ENCODE results near the gene TJP3. TPM values are rescaled to one million over a fixed set of nuclear protein-coding genes. Genes with fewer than 3 reads are reported as not detected.
"Not testable (repeated sequence)": the region's sequence is repeated elsewhere in the genome, so short reads cannot be mapped to it uniquely, and the experiment has no call there.

Gene TJP3
- total RNA-seq, 1 donor from 2014 or later = 3.1 TPM

DNA sequence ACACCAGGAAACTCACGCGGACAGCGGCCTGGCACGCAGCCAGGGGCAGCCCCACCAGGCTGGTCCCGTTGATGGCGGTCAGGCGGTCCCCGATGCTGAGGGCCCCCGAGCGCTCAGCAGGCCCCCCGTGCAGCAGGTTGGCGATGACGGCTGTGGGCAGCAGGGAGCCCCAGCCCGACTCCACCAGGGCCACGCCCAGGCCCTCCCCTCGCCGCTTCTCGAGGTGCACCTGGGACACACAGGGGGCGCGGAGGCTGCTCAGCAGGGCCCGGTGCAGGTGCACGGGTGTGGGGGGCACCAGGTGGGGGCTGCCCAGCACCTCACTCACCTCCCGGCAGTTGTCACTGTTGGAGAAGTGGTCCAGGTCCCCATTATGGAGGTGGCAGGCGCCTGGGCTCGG lies 44.3 kb downstream of the TJP3 start:
- Mint-ChIP-seq H3K36me3 (ENCODE audit: unreplicated experiment) (no peaks in the 10 kb centered on the region), H3K4me1 (ENCODE audit: low read depth, unreplicated experiment) (no peaks in the 10 kb centered on the region), H3K4me3 (ENCODE audit: unreplicated experiment) (no peak overlapping the region), H3K27me3 (ENCODE audit: unreplicated experiment) (peaks cover 3% of the 10 kb centered on the region), H3K27ac (ENCODE audit: unreplicated experiment) (no peak overlapping the region), H3K9me3 (ENCODE audit: unreplicated experiment) (no peaks in the 10 kb centered on the region)
- TF ChIP-seq, protein P1, sequence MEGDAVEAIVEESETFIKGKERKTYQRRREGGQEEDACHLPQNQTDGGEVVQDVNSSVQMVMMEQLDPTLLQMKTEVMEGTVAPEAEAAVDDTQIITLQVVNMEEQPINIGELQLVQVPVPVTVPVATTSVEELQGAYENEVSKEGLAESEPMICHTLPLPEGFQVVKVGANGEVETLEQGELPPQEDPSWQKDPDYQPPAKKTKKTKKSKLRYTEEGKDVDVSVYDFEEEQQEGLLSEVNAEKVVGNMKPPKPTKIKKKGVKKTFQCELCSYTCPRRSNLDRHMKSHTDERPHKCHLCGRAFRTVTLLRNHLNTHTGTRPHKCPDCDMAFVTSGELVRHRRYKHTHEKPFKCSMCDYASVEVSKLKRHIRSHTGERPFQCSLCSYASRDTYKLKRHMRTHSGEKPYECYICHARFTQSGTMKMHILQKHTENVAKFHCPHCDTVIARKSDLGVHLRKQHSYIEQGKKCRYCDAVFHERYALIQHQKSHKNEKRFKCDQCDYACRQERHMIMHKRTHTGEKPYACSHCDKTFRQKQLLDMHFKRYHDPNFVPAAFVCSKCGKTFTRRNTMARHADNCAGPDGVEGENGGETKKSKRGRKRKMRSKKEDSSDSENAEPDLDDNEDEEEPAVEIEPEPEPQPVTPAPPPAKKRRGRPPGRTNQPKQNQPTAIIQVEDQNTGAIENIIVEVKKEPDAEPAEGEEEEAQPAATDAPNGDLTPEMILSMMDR (IDR thresholded peaks at IDR 0.05; ENCODE audit: partially characterized antibody, unreplicated experiment) = no peak
- DNase-seq = no peak

DNA sequence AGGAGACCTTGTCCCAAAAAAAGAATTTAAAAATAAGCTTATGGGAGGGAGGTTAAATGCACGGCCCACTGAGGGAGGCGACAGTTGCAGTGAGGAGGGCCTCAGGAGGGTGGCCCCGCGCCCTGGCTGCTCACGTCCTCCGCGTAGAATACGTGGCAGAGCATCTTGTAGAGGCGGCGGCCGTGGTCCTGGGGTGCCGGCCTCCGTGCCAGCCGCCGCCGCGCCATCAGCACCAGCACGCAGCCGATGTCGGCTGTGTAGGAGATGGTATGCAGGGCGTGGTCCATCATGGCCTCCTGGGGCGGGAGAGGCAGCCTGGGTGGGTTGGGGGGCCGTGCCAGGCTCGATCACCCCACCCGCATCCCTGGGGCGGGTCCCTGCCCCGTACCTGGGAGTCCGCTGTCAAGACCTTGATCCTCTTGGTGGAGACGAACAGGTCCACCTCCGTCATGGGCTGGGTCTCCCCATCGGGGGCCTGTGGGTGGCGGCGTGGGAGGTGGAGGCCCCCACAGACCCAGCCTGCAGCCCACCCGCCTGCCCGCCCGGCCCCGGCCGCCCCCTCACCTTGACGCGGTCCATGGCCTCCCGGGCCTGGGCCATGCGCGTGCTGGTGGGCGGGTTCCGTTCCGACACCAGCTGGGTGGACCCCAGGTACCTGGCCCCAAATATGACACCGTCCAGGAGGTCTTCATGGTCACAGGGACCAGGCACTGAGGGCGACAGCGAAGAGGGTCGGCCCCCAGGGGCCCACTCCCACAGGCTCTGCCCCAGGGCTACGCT lies 45.6 kb downstream of the TJP3 start:
- Mint-ChIP-seq H3K4me3 (ENCODE audit: unreplicated experiment) (no peak overlapping the region), H3K4me1 (ENCODE audit: low read depth, unreplicated experiment) (no peaks in the 10 kb centered on the region), H3K36me3 (ENCODE audit: unreplicated experiment) (no peaks in the 10 kb centered on the region), H3K9me3 (ENCODE audit: unreplicated experiment) (no peaks in the 10 kb centered on the region), H3K27me3 (ENCODE audit: unreplicated experiment) (peaks cover 3% of the 10 kb centered on the region), H3K27ac (ENCODE audit: unreplicated experiment) (no peak overlapping the region)
- DNase-seq = no peak
- TF ChIP-seq, protein P1 (IDR thresholded peaks at IDR 0.05; ENCODE audit: partially characterized antibody, unreplicated experiment) = no peak

DNA sequence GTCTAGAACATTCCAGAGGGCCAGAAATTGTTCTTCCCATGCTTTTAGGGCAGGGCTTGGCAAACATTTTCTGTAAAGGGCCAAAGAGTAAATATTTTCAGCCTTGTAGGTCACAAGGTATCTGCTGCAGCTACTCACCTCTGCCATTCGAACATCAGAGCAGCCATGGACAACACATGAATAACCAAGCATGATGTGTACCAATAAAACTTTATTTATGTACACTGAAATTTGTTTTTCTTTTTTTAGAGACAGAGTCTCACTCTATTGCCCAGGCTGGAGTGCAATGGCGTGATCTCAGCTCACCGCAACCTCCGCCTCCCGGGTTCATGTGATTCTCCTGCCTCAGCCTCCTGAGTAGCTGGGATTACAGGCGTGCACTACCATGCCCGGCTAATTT lies 49.5 kb downstream of the TJP3 start:
- DNase-seq; H3K4me1 Mint-ChIP-seq (ENCODE audit: low read depth, unreplicated experiment); H3K4me3 Mint-ChIP-seq (ENCODE audit: unreplicated experiment); H3K9me3 Mint-ChIP-seq (ENCODE audit: unreplicated experiment); H3K27me3 Mint-ChIP-seq (ENCODE audit: unreplicated experiment); H3K27ac Mint-ChIP-seq (ENCODE audit: unreplicated experiment); H3K36me3 Mint-ChIP-seq (ENCODE audit: unreplicated experiment): not testable (repeated sequence)

DNA sequence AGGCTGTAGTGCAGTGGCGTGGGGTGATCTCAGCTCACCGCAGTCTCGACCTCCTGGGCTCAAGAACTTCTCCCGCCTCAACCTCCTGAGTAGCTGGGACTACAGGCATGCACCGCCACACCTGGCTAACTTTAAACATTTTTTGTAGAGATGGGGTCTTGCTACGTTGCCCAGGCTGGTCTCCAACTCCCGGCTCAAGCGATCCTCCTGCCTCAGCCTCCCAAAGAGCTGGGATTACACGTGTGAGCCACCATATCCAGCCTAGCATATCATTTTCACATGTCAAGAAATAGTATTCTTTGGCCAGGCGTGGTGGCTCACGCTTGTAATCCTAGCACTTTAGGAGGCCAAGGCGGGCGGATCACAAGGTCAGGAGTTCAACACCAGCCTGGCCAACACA lies 50.1 kb downstream of the TJP3 start:
- H3K27ac Mint-ChIP-seq (ENCODE audit: unreplicated experiment); H3K4me3 Mint-ChIP-seq (ENCODE audit: unreplicated experiment); DNase-seq; H3K36me3 Mint-ChIP-seq (ENCODE audit: unreplicated experiment); H3K4me1 Mint-ChIP-seq (ENCODE audit: low read depth, unreplicated experiment); H3K27me3 Mint-ChIP-seq (ENCODE audit: unreplicated experiment): not testable (repeated sequence)
- H3K9me3 Mint-ChIP-seq (ENCODE audit: unreplicated experiment) = peaks cover 15% of the 10 kb centered on the region

DNA sequence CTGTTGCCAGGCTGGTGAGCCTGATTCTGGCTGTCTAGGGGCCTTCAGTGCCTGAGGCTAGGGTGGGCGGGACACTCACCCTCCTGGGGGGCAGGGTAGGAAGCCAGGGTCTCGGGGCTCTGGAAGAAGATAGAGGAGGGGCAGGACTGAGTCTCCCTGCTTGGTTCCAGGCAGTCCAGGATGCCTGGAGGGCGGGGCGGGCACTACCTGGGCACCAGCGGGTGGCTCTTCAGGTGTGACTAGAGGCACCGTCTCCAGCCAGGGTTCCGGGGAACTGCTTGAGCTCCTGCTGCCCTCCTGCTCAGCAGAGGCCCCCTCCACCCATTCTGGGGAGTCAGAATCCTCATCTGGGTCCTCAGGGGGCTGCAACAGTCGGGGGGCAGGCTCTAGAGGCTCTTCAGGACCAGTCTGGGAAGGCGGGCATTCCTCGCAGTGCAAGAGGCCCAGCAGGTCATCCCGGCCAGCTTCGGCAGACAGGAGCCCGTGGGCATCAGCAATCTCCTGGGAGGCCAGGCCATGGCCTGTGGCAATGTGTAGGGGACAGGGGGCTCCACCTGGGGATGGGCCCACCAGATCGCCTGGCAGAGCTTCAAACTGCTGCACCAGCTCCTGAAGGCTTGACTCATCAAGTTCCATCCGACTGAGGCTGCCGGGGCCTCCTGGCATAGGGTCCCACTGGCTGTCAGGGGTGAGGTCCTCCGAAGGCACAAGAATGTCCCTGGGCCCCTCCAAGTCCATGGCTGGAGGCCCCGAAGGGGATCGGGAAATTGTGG lies 51.5 kb downstream of the TJP3 start:
- Mint-ChIP-seq H3K4me1 (ENCODE audit: low read depth, unreplicated experiment) (no peaks in the 10 kb centered on the region), H3K4me3 (ENCODE audit: unreplicated experiment) (no peak overlapping the region)

More for the DNA sequence above, 51.5 kb downstream of the TJP3 start:
- TF ChIP-seq, protein P1 (IDR thresholded peaks at IDR 0.05; ENCODE audit: partially characterized antibody, unreplicated experiment) = no peak
- no peaks in the 10 kb centered on the region for H3K36me3 Mint-ChIP-seq (ENCODE audit: unreplicated experiment)
- H3K27me3 Mint-ChIP-seq (ENCODE audit: unreplicated experiment) = peaks cover 9% of the 10 kb centered on the region
- no peak overlapping the region for H3K27ac Mint-ChIP-seq (ENCODE audit: unreplicated experiment)
- peaks cover 15% of the 10 kb centered on the region for H3K9me3 Mint-ChIP-seq (ENCODE audit: unreplicated experiment)
- DNase-seq = no peak

Measured in glutamatergic neuron (in vitro differentiated cells).